ENCODE results near the gene TTLL11.

The TTLL11 gene

DNA sequence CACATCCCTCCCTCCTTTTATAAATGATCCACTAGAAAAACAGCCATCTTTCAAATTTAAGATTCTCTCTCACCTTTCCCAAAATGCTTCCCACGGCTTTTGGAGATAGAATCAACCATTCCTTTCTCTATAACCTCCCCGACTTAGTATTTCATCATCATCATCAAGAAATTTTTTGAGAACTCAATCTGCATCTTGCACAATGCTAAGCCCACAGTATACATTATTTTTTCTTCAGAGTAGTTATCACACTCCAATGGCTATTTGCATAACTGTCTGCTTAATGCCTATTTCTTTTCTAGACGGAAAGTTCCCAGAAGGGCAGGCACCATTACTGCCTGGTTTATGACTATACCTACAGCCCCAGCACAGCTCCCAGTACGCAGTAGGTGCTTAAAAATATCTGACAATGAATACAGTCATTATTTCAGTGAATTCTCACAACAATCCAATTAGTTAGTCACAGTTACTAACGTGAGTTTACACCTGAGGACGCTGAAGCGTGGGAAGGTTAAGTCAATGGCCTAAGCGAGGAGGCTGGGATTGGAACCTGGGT lies 212.7 kb downstream of the TTLL11 start:
- H3K27ac ChIP-seq, result no peak overlapping the region
- H3K79me2 ChIP-seq, result no peaks in the 10 kb centered on the region
- H3K27me3 ChIP-seq (ENCODE audit: control insufficient read depth, insufficient read depth, low read length), result no peaks in the 10 kb centered on the region
- peaks cover 28% of the 10 kb centered on the region for H3K4me1 ChIP-seq
- H3K36me3 ChIP-seq (ENCODE audit: control insufficient read depth, insufficient read depth, low read length), result no peaks in the 10 kb centered on the region
- TF ChIP-seq, protein P1, sequence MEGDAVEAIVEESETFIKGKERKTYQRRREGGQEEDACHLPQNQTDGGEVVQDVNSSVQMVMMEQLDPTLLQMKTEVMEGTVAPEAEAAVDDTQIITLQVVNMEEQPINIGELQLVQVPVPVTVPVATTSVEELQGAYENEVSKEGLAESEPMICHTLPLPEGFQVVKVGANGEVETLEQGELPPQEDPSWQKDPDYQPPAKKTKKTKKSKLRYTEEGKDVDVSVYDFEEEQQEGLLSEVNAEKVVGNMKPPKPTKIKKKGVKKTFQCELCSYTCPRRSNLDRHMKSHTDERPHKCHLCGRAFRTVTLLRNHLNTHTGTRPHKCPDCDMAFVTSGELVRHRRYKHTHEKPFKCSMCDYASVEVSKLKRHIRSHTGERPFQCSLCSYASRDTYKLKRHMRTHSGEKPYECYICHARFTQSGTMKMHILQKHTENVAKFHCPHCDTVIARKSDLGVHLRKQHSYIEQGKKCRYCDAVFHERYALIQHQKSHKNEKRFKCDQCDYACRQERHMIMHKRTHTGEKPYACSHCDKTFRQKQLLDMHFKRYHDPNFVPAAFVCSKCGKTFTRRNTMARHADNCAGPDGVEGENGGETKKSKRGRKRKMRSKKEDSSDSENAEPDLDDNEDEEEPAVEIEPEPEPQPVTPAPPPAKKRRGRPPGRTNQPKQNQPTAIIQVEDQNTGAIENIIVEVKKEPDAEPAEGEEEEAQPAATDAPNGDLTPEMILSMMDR (IDR thresholded peaks at IDR 0.05), result no peak
- H3K4me2 ChIP-seq (ENCODE audit: low read length), result no peak overlapping the region
- no peak overlapping the region for H3K9ac ChIP-seq
- no peak overlapping the region for H3K4me3 ChIP-seq (ENCODE audit: low read depth, low read length)
- H2AFZ ChIP-seq, result no peak overlapping the region
- H3K9me3 ChIP-seq (ENCODE audit: control insufficient read depth, low read length), result no peaks in the 10 kb centered on the region

DNA sequence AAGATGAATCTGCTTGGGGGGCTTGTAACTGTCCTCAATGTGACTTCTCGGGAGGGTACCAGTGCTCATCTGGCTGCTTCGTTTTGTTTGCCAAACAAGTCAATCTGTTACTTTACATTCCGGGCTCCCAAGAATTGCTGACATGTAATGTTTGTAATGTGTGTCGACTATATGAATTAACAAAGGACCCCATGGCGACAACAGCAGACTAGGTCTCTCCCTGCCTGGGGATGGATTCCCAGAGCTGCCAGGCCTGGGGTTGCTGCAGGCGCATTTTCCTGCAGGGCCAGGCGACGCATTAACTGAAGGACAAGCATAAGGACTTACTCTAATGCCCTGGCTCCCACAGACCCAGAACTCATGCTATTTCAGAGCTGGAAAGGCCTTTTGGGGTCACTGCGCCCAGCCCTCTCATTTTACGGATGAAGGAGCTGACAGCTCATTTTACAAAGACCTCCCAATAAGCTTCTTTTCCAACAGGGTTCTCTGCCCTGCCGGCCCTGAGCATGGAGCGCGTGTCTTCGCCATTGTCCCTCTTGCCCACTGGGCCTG lies 214.8 kb downstream of the TTLL11 start:
- Histone ChIP-seq H3K9me3 (ENCODE audit: control insufficient read depth, low read length) (no peaks in the 10 kb centered on the region), H3K27ac (no peak overlapping the region), H3K4me3 (ENCODE audit: low read depth, low read length) (no peak overlapping the region), H2AFZ (no peak overlapping the region), H3K27me3 (ENCODE audit: control insufficient read depth, insufficient read depth, low read length) (no peaks in the 10 kb centered on the region), H3K4me2 (ENCODE audit: low read length) (no peak overlapping the region), H3K36me3 (ENCODE audit: control insufficient read depth, insufficient read depth, low read length) (no peaks in the 10 kb centered on the region), H3K79me2 (no peaks in the 10 kb centered on the region), H3K9ac (no peak overlapping the region), H3K4me1 (peaks cover 20% of the 10 kb centered on the region)
- TF ChIP-seq, protein P1 (IDR thresholded peaks at IDR 0.05), result no peak

DNA sequence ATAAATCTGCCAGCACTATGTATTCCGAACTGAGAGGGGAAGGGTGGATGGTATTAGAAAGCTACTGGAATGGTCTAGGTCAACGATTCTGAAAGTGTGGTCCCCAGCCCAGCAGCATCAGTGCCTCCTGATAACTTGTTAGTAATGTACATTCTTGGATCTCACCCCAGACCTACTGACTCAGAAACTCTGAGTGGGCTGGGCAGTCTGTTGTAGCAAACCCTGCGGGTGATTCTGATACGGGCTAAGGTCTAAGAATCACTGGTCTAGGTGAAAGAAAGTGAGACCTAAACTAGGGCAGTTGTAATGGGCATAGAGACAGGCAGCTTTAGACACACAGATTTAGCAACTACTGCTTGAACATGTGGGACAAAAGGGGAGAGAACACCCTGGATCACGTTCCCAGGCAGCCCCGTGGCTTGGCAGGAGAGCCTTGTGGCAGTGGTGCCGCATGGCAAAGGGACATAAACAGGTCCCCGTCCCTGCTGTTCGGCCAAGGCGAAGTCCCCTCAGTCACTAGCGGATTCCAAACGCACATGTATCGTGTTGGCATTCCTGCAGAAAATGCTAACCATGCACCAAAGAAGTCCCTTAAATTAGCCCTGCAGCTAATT lies 216.3 kb downstream of the TTLL11 start:
- Histone ChIP-seq H3K4me2 (ENCODE audit: low read length) (no peak overlapping the region), H2AFZ (no peak overlapping the region), H3K4me3 (ENCODE audit: low read depth, low read length) (no peak overlapping the region), H3K9me3 (ENCODE audit: control insufficient read depth, low read length) (no peaks in the 10 kb centered on the region), H3K4me1 (peaks cover 6% of the 10 kb centered on the region), H3K36me3 (ENCODE audit: control insufficient read depth, insufficient read depth, low read length) (no peaks in the 10 kb centered on the region), H3K27ac (no peak overlapping the region), H3K79me2 (no peaks in the 10 kb centered on the region), H3K27me3 (ENCODE audit: control insufficient read depth, insufficient read depth, low read length) (no peaks in the 10 kb centered on the region), H3K9ac (no peak overlapping the region)
- TF ChIP-seq, protein P1 (IDR thresholded peaks at IDR 0.05), result no peak

DNA sequence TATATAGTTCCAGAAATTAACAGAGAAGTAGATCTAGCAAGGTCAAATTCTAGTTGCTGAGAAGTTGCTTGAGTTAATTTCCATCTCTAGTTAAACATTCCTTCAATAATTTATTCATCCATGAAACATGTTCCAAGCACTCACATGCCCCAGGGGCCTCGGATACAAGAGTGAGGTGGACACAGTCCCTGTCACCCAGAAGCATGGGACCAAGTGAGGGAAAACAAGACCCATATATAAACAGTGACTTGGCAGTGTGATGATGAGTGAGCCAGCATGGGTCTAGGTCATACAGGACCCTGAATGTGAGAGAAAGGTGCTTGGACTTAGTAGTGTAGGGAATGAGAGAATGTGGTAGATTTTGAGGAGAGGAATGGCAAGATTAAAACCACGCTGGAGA lies 216.9 kb downstream of the TTLL11 start:
- Histone ChIP-seq H3K4me1 (peaks cover 4% of the 10 kb centered on the region), H3K4me2 (ENCODE audit: low read length) (no peak overlapping the region), H3K27ac (no peak overlapping the region), H3K27me3 (ENCODE audit: control insufficient read depth, insufficient read depth, low read length) (no peaks in the 10 kb centered on the region), H3K9ac (no peak overlapping the region), H3K9me3 (ENCODE audit: control insufficient read depth, low read length) (no peaks in the 10 kb centered on the region), H3K79me2 (no peaks in the 10 kb centered on the region), H3K36me3 (ENCODE audit: control insufficient read depth, insufficient read depth, low read length) (no peaks in the 10 kb centered on the region), H2AFZ (no peak overlapping the region), H3K4me3 (ENCODE audit: low read depth, low read length) (no peak overlapping the region)
- TF ChIP-seq, protein P1 (IDR thresholded peaks at IDR 0.05), result no peak

DNA sequence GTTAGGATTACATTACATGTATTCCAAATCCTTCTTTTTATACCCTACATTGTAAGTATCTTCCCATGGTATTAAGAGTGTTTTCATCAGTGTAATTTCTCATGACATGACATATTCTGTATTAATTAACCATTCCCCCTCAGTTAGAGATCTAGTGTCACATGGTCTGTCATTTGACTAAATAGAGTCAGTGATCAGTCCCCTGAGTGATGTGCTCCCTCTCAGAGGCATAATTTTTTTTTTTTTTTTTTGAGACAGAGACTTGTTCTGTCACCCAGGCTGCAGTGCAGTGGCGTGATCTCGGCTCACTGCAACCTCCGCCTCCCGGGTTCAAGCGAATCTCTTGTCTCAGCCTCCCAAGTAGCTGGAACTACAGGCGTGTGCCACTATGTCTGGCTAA lies 218.6 kb downstream of the TTLL11 start:
- Histone ChIP-seq H3K9me3 (ENCODE audit: control insufficient read depth, low read length) (no peaks in the 10 kb centered on the region), H3K27me3 (ENCODE audit: control insufficient read depth, insufficient read depth, low read length) (no peaks in the 10 kb centered on the region), H3K4me1 (no peaks in the 10 kb centered on the region), H3K79me2 (no peaks in the 10 kb centered on the region), H3K4me3 (ENCODE audit: low read depth, low read length) (no peak overlapping the region), H2AFZ (no peak overlapping the region), H3K27ac (no peak overlapping the region), H3K9ac (no peak overlapping the region), H3K4me2 (ENCODE audit: low read length) (no peak overlapping the region), H3K36me3 (ENCODE audit: control insufficient read depth, insufficient read depth, low read length) (no peaks in the 10 kb centered on the region)
- TF ChIP-seq, protein P1 (IDR thresholded peaks at IDR 0.05), result no peak
